ENCODE data around the gene BLTP1. TPM values are rescaled to one million over a fixed set of nuclear protein-coding genes. Genes with fewer than 3 reads are reported as not detected.

Gene BLTP1
- polyA plus RNA-seq, 1 experiment, result 69.3 TPM

GRCh38 chr4:122118243-122118642 is 33.9 kb upstream of the BLTP1 start:
- CTCF ChIA-PET, result no interaction called here
- Histone ChIP-seq H3K27ac (ENCODE audit: low read depth, low read length) (no peak overlapping the region), H3K27me3 (ENCODE audit: control insufficient read depth, insufficient read depth, low read length) (no peaks in the 10 kb centered on the region), H3K4me3 (ENCODE audit: low read depth, low read length) (no peak overlapping the region), H3K9me3 (ENCODE audit: control insufficient read depth, insufficient read depth, low read length) (no peaks in the 10 kb centered on the region; the same call in none of the 2 replicates)
- no peak for TF ChIP-seq CTCF (IDR thresholded peaks at IDR 0.05; ENCODE audit: low read depth, low read length)
- DNase-seq (ENCODE audit: low read depth, low spot score), result no peak
- POLR2A ChIA-PET, result no interaction called here

GRCh38 chr4:122119739-122120138 is 32.4 kb upstream of the BLTP1 start:
- DNase-seq (ENCODE audit: low read depth, low spot score), result no peak
- ChIA-PET POLR2A (no interaction called here), CTCF (no interaction called here)
- Histone ChIP-seq H3K4me3 (ENCODE audit: low read depth, low read length) (no peak overlapping the region), H3K27me3 (ENCODE audit: control insufficient read depth, insufficient read depth, low read length) (no peaks in the 10 kb centered on the region), H3K27ac (ENCODE audit: low read depth, low read length) (no peak overlapping the region), H3K9me3 (ENCODE audit: control insufficient read depth, insufficient read depth, low read length) (no peaks in the 10 kb centered on the region; the same call in none of the 2 replicates)
- TF ChIP-seq CTCF (IDR thresholded peaks at IDR 0.05; ENCODE audit: low read depth, low read length), result no peak

- H3K27me3 ChIP-seq (ENCODE audit: control insufficient read depth, insufficient read depth, low read length), result no peaks in the 10 kb centered on the region
- ChIA-PET POLR2A (no interaction called here), CTCF (no interaction called here)
- TF ChIP-seq CTCF (IDR thresholded peaks at IDR 0.05; ENCODE audit: low read depth, low read length), result no peak
- no peak overlapping the region for H3K27ac ChIP-seq (ENCODE audit: low read depth, low read length)
- no peak overlapping the region for H3K4me3 ChIP-seq (ENCODE audit: low read depth, low read length)
- DNase-seq (ENCODE audit: low read depth, low spot score), result no peak
- H3K9me3 ChIP-seq (ENCODE audit: control insufficient read depth, insufficient read depth, low read length), result no peaks in the 10 kb centered on the region; the same call in none of the 2 replicates
Observed at GRCh38 chr4:122121593-122121992, 30.5 kb upstream of the BLTP1 start.

- Histone ChIP-seq H3K27me3 (ENCODE audit: control insufficient read depth, insufficient read depth, low read length) (no peaks in the 10 kb centered on the region), H3K9me3 (ENCODE audit: control insufficient read depth, insufficient read depth, low read length) (no peaks in the 10 kb centered on the region; the same call in none of the 2 replicates), H3K27ac (ENCODE audit: low read depth, low read length) (no peak overlapping the region), H3K4me3 (ENCODE audit: low read depth, low read length) (no peak overlapping the region)
- CTCF ChIA-PET, result no interaction called here
- TF ChIP-seq CTCF (IDR thresholded peaks at IDR 0.05; ENCODE audit: low read depth, low read length), result no peak
- DNase-seq (ENCODE audit: low read depth, low spot score), result no peak
- POLR2A ChIA-PET, result no interaction called here
Observed at GRCh38 chr4:122122083-122122482, 30.0 kb upstream of the BLTP1 start.

- H3K9me3 ChIP-seq (ENCODE audit: control insufficient read depth, insufficient read depth, low read length), result no peaks in the 10 kb centered on the region
- DNase-seq (ENCODE audit: low read depth, low spot score), result no peak
- POLR2A ChIA-PET, result interaction anchor here (0.6 kb wide), 1 partner anchor 960 kb away, joined by 3 read pairs; no protein-coding TSS in a partner anchor
Observed at GRCh38 chr4:122129061-122129460, 23.1 kb upstream of the BLTP1 start.

More at GRCh38 chr4:122129061-122129460, 23.1 kb upstream of the BLTP1 start:
- Histone ChIP-seq H3K27me3 (ENCODE audit: control insufficient read depth, insufficient read depth, low read length) (no peaks in the 10 kb centered on the region), H3K27ac (ENCODE audit: low read depth, low read length) (no peak overlapping the region), H3K4me3 (ENCODE audit: low read depth, low read length) (no peak overlapping the region)
- TF ChIP-seq CTCF (IDR thresholded peaks at IDR 0.05; ENCODE audit: low read depth, low read length), result no peak
- CTCF ChIA-PET, result no interaction called here

All from AG04450 (cell line).